ENCODE data around the gene ZFYVE21.
A peak's percentile ranks its signal among the peaks of the same experiment; 100 is the strongest.
"Not testable (repeated sequence)": the region's sequence is repeated elsewhere in the genome, so short reads cannot be mapped to it uniquely, and the experiment has no call there.

ZFYVE21 gene

GRCh38 chr14:103767336-103767894 is 51.8 kb downstream of the ZFYVE21 start:
- no peak for DNase-seq (ENCODE audit: low read depth)
- TF ChIP-seq CTCF (IDR thresholded peaks at IDR 0.05; ENCODE audit: low read depth, low read length, missing control alignments), result no peak
- H3K4me3 ChIP-seq (ENCODE audit: low read depth, low read length), result no peak overlapping the region

- H3K4me3 ChIP-seq (ENCODE audit: low read depth, low read length), result no peak overlapping the region
- no peak for TF ChIP-seq CTCF (IDR thresholded peaks at IDR 0.05; ENCODE audit: low read depth, low read length, missing control alignments)
- no peak for DNase-seq (ENCODE audit: low read depth)
These were observed 54.9 kb downstream of the ZFYVE21 start for GRCh38 chr14:103770500-103770899.

DNA sequence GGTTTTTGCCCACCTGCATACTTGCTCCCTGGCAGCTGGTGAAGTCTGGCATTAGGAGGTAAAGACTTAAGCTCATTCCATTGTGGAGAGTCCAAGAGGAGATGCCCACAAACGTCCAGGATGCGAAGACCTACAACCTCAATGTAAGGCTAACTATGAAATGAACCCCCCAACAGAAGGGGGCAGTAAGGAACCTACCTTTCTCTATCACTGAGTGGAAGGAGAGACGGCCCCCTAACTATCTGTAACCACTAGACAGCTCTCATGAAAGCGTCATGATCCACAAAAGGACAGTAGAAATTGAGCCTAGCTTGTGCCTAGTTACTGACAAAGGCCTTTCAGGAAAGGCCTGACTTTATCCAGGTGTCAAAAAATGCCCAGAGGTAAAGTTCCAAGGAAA is 55.3 kb downstream of the ZFYVE21 start:
- DNase-seq (ENCODE audit: low read depth), result no peak
- H3K4me3 ChIP-seq (ENCODE audit: low read depth, low read length), result no peak overlapping the region
- peak; percentile 24 for TF ChIP-seq CTCF (IDR thresholded peaks at IDR 0.05; ENCODE audit: low read depth, low read length, missing control alignments)

GRCh38 chr14:103772078-103772712 is 56.6 kb downstream of the ZFYVE21 start:
- H3K4me3 ChIP-seq (ENCODE audit: low read depth, low read length), result no peak overlapping the region
- TF ChIP-seq CTCF (IDR thresholded peaks at IDR 0.05; ENCODE audit: low read depth, low read length, missing control alignments), result no peak
- DNase-seq (ENCODE audit: low read depth), result no peak

- DNase-seq (ENCODE audit: low read depth), result no peak
- H3K4me3 ChIP-seq (ENCODE audit: low read depth, low read length), result no peak overlapping the region
- TF ChIP-seq CTCF (IDR thresholded peaks at IDR 0.05; ENCODE audit: low read depth, low read length, missing control alignments), result no peak
These were observed 57.9 kb downstream of the ZFYVE21 start for GRCh38 chr14:103773521-103773920.

GRCh38 chr14:103775506-103775905 is 59.9 kb downstream of the ZFYVE21 start:
- no peak for DNase-seq (ENCODE audit: low read depth)
- H3K4me3 ChIP-seq (ENCODE audit: low read depth, low read length), result no peak overlapping the region
- no peak for TF ChIP-seq CTCF (IDR thresholded peaks at IDR 0.05; ENCODE audit: low read depth, low read length, missing control alignments)

GRCh38 chr14:103776319-103776718 is 60.7 kb downstream of the ZFYVE21 start:
- not testable (repeated sequence) for H3K4me3 ChIP-seq (ENCODE audit: low read depth, low read length); DNase-seq (ENCODE audit: low read depth)

Data from GM12864 (cell line).